ENCODE results near the gene ST14. TPM values are rescaled to one million over a fixed set of nuclear protein-coding genes. Genes with fewer than 3 reads are reported as not detected.

The ST14 gene
- total RNA-seq, 1 experiment from 2014 or later: 1.8 TPM

GRCh38 chr11:130194241-130195023 is 34.9 kb downstream of the ST14 start:
- BruUV-seq (replicated peaks): no TSS peak
- no peaks in the 10 kb centered on the region for H3K36me3 ChIP-seq (ENCODE audit: control insufficient read depth, insufficient read depth, low read length)
- H3K4me1 ChIP-seq (ENCODE audit: control insufficient read depth, insufficient read depth, low read length): no peaks in the 10 kb centered on the region
- H3K27ac ChIP-seq (ENCODE audit: low read length): no peak overlapping the region
- in situ Hi-C loops (cut with HindIII; ENCODE audit: low pct_unique_long_range_greater_than_20kb, low sequenced_read_pairs): no loop called here
- H3K4me3 ChIP-seq (ENCODE audit: low read depth in 2 of 2, low read length in 2 of 2): no peak overlapping the region
- DNase-seq (ENCODE audit: low read depth, low spot score) (no peak), ATAC-seq (no peak)
- POLR2A ChIA-PET: no interaction called here
- no peaks in the 10 kb centered on the region for H3K9me3 ChIP-seq (ENCODE audit: control insufficient read depth, insufficient read depth, low read depth, low read length)
- intact Hi-C loops (cut with micrococcal nuclease; ENCODE audit: unreplicated experiment): no loop called here
- H3K27me3 ChIP-seq (ENCODE audit: control insufficient read depth, insufficient read depth, low read length): no peaks in the 10 kb centered on the region
- CTCF ChIA-PET: interaction anchor here (1.4 kb wide), 1 partner anchor 18 kb away, joined by 4 read pairs; no protein-coding TSS in a partner anchor
- no peak for TF ChIP-seq CTCF (IDR thresholded peaks at IDR 0.05)
- TF ChIP-seq TCF7L2 (IDR thresholded peaks at IDR 0.05; ENCODE audit: low read depth, low read length): no peak
- no peak for TF ChIP-seq POLR2AphosphoS5 (IDR thresholded peaks at IDR 0.05; ENCODE audit: low read depth, low read length)
- TF ChIP-seq REST (IDR thresholded peaks at IDR 0.05; ENCODE audit: insufficient read depth in 1 of 2, low read depth in 2 of 2, low read length in 1 of 2): no peak
- no peak for TF ChIP-seq SIN3A (IDR thresholded peaks at IDR 0.05; ENCODE audit: borderline replicate concordance, insufficient read depth, low read depth, low read length)

- no peaks in the 10 kb centered on the region for H3K4me1 ChIP-seq (ENCODE audit: control insufficient read depth, insufficient read depth, low read length)
- BruUV-seq (replicated peaks): no TSS peak
- TF ChIP-seq SIN3A (IDR thresholded peaks at IDR 0.05; ENCODE audit: borderline replicate concordance, insufficient read depth, low read depth, low read length) (no peak), CTCF (IDR thresholded peaks at IDR 0.05) (no peak), REST (IDR thresholded peaks at IDR 0.05; ENCODE audit: insufficient read depth in 1 of 2, low read depth in 2 of 2, low read length in 1 of 2) (no peak), TCF7L2 (IDR thresholded peaks at IDR 0.05; ENCODE audit: low read depth, low read length) (no peak)
- DNase-seq (ENCODE audit: low read depth, low spot score) (no peak), ATAC-seq (no peak)
- no peaks in the 10 kb centered on the region for H3K36me3 ChIP-seq (ENCODE audit: control insufficient read depth, insufficient read depth, low read length)
- intact Hi-C loops (cut with micrococcal nuclease; ENCODE audit: unreplicated experiment): no loop called here
- H3K27me3 ChIP-seq (ENCODE audit: control insufficient read depth, insufficient read depth, low read length): no peaks in the 10 kb centered on the region
- CTCF ChIA-PET: interaction anchor here (1.1 kb wide), 1 partner anchor 13 kb away, joined by 3 read pairs; no protein-coding TSS in a partner anchor
- H3K4me3 ChIP-seq (ENCODE audit: low read depth in 2 of 2, low read length in 2 of 2): no peak overlapping the region
- no peaks in the 10 kb centered on the region for H3K9me3 ChIP-seq (ENCODE audit: control insufficient read depth, insufficient read depth, low read depth, low read length)
- in situ Hi-C loops (cut with HindIII; ENCODE audit: low pct_unique_long_range_greater_than_20kb, low sequenced_read_pairs): no loop called here
- no peak overlapping the region for H3K27ac ChIP-seq (ENCODE audit: low read length)
- POLR2A ChIA-PET: no interaction called here
Observed at GRCh38 chr11:130197386-130198035, 37.9 kb downstream of the ST14 start.
